Testis (tissue), 2 donors: Measurements from ENCODE around the gene PRKN.

Experiments used
- POLR2A ChIP-seq: fragments of 450-650 bp; IDR thresholded peaks from one replicate; pipeline ENCODE4 v1.6.1; 2017; ENCODE audit warnings: antibody characterized with exemption, mild to moderate bottlenecking, moderate library complexity
- TF ChIP-seq, protein P1 (sequence below), 3 experiments: fragments of 450-650 bp in 2 of 3; fragments of 200-600 bp in 1 of 3; sonication (generic) in 1 of 3; IDR thresholded peaks; one replicate each; pipeline ENCODE4 v1.5.1; 2016 to 2019; ENCODE audit warnings: antibody characterized with exemption in 3 of 3, mild to moderate bottlenecking in 2 of 3, moderate library complexity in 1 of 3

DNA sequence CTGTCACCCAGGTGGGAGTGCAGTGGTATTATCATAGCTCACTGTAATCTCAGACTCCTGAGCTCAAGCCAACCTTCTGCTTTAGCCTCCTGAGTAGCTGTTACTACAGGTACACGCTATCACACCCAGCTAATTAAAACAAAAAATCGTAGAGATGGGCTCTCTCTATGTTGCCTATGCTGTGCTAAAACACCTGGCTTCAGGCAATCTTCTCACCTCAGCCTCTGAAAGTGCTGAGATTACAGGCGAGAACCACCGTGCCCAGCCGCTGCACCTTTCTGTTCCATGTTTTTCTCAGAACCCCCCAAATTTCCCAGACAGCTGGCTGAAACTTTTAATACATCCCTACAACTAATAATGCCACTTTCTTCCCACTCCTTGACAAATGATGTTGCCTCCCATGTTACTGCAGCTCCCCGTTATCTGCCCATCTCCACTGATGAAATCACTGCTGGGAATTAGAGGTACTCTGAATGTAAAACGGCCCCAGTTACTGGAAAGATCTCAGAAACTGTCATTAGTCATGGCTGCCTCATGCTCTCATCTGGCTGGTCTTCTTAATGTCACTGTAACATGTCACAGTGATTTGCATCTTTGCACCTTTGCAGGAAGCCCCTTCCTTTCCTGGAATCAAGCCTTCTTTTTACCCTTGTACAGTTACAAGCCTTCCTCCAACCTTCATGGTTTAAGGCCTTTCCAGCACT, 697.5 kb downstream of the PRKN start:
- TF ChIP-seq POLR2A, result no peak
- TF ChIP-seq, protein P1, sequence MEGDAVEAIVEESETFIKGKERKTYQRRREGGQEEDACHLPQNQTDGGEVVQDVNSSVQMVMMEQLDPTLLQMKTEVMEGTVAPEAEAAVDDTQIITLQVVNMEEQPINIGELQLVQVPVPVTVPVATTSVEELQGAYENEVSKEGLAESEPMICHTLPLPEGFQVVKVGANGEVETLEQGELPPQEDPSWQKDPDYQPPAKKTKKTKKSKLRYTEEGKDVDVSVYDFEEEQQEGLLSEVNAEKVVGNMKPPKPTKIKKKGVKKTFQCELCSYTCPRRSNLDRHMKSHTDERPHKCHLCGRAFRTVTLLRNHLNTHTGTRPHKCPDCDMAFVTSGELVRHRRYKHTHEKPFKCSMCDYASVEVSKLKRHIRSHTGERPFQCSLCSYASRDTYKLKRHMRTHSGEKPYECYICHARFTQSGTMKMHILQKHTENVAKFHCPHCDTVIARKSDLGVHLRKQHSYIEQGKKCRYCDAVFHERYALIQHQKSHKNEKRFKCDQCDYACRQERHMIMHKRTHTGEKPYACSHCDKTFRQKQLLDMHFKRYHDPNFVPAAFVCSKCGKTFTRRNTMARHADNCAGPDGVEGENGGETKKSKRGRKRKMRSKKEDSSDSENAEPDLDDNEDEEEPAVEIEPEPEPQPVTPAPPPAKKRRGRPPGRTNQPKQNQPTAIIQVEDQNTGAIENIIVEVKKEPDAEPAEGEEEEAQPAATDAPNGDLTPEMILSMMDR (IDR thresholded peaks at IDR 0.05), result no peak
